Breast epithelium (tissue), 3 donors: ENCODE measurements around the gene DISP3.

Source experiments
- POLR2A ChIP-seq: fragments of 450-650 bp; IDR thresholded peaks from one replicate; pipeline ENCODE4 v1.6.1; 2016; ENCODE audit warnings: antibody characterized with exemption, mild to moderate bottlenecking, moderate library complexity
- TF ChIP-seq, protein P1 (sequence below), 3 donors: fragments of 450-650 bp; IDR thresholded peaks; one replicate each; pipeline ENCODE4 v1.5.1; 2016 to 2017; ENCODE audit warnings: antibody characterized with exemption in 3 of 3, mild to moderate bottlenecking in 3 of 3, moderate library complexity in 3 of 3

- TF ChIP-seq, protein P1, sequence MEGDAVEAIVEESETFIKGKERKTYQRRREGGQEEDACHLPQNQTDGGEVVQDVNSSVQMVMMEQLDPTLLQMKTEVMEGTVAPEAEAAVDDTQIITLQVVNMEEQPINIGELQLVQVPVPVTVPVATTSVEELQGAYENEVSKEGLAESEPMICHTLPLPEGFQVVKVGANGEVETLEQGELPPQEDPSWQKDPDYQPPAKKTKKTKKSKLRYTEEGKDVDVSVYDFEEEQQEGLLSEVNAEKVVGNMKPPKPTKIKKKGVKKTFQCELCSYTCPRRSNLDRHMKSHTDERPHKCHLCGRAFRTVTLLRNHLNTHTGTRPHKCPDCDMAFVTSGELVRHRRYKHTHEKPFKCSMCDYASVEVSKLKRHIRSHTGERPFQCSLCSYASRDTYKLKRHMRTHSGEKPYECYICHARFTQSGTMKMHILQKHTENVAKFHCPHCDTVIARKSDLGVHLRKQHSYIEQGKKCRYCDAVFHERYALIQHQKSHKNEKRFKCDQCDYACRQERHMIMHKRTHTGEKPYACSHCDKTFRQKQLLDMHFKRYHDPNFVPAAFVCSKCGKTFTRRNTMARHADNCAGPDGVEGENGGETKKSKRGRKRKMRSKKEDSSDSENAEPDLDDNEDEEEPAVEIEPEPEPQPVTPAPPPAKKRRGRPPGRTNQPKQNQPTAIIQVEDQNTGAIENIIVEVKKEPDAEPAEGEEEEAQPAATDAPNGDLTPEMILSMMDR (IDR thresholded peaks at IDR 0.05) = no peak
- TF ChIP-seq POLR2A = no peak
These were observed 83.7 kb downstream of the DISP3 start for GRCh38 chr1:11562664-11563063.
